ENCODE data around the gene PAGE2.

- TF ChIP-seq POLR2A (IDR thresholded peaks at IDR 0.05) (no peak), CTCF (IDR thresholded peaks at IDR 0.05) (no peak), POLR2AphosphoS5 (IDR thresholded peaks at IDR 0.05; ENCODE audit: insufficient read depth in 1 of 2, low read depth in 1 of 2) (no peak)
Measured at GRCh38 chrX:55120761-55121358, 32.0 kb downstream of the PAGE2 start.

Data from vagina (tissue), 2 donors.